Caco-2 (cell line): Measurements from ENCODE around the gene RRM2. TPM values are rescaled to one million over a fixed set of nuclear protein-coding genes. Genes with fewer than 3 reads are reported as not detected.

Experiments used
- BruUV-seq: library from RNA; stranded (reverse); fragments of 400-500 nt; replicated peaks from 2 replicates; lab custom pipeline; 2021; lab: Mats Ljungman, UMichigan
- CTCF ChIA-PET: fragments of 300-600 bp; sonication (Branson Sonifier 250); formaldehyde crosslinking; loops from one replicate; lab custom pipeline; 2022; ENCODE audit warnings: antibody characterized with exemption; lab: Charles Lee
- POLR2A ChIA-PET: fragments of 300-600 bp; sonication (Branson Sonifier 250); formaldehyde crosslinking; loops from one replicate; lab custom pipeline; 2022; ENCODE audit warnings: antibody characterized with exemption; lab: Charles Lee
- DNase-seq, 2 experiments: peaks; one replicate each; pipeline versions ENCODE4 v3.0.0 to v3.0.0-alpha.2; 2020 to 2022
- H3K27me3 ChIP-seq: replicated peaks from 2 replicates; pipeline ENCODE4 v1.6.0; 2011; ENCODE audit warnings: low read length; ENCODE audit not compliant: control insufficient read depth, insufficient read depth
- H3K36me3 ChIP-seq: 2 replicates; pipeline ENCODE4 v1.5.1; 2011; ENCODE audit warnings: low read length; ENCODE audit not compliant: control insufficient read depth, insufficient read depth
- H3K4me1 ChIP-seq: fragments of 250-450 bp; sonication (Bioruptor Pico); 2 replicates; pipeline ENCODE4 v1.5.1; 2020; ENCODE audit warnings: mild to moderate bottlenecking
- H3K4me3 ChIP-seq: 2 replicates; pipeline ENCODE4 v1.5.1; 2011; ENCODE audit warnings: low read depth, mild to moderate bottlenecking, control low read depth, low read length
- H3K9me3 ChIP-seq: fragments of 250-450 bp; sonication (Bioruptor Pico); 2 replicates; pipeline ENCODE4 v1.5.1; 2020; ENCODE audit warnings: mild to moderate bottlenecking, moderate library complexity
- H3K27ac Mint-ChIP-seq: one replicate; pipeline ENCODE4 v1.8.0; 2022; ENCODE audit warnings: mixed read lengths; ENCODE audit not compliant: unreplicated experiment
- H3K27me3 Mint-ChIP-seq: one replicate; pipeline ENCODE4 v1.8.0; 2022; ENCODE audit warnings: mixed read lengths; ENCODE audit not compliant: insufficient read depth, unreplicated experiment
- H3K36me3 Mint-ChIP-seq: one replicate; pipeline ENCODE4 v1.8.0; 2022; ENCODE audit warnings: mild to moderate bottlenecking, mixed read lengths; ENCODE audit not compliant: insufficient read depth, unreplicated experiment
- H3K4me1 Mint-ChIP-seq: one replicate; pipeline ENCODE4 v1.8.0; 2022; ENCODE audit warnings: low read depth, mixed read lengths; ENCODE audit not compliant: unreplicated experiment
- H3K4me3 Mint-ChIP-seq: one replicate; pipeline ENCODE4 v1.8.0; 2022; ENCODE audit warnings: mild to moderate bottlenecking, moderate library complexity, mixed read lengths; ENCODE audit not compliant: unreplicated experiment
- H3K9me3 Mint-ChIP-seq: one replicate; pipeline ENCODE4 v1.8.0; 2022; ENCODE audit warnings: mixed read lengths; ENCODE audit not compliant: unreplicated experiment
- CTCF ChIP-seq, 2 experiments: fragments of 200-600 bp in 1 of 2; IDR thresholded peaks; 1 replicate in 1 of 2; 2 replicates in 1 of 2; pipeline versions ENCODE4 v1.5.1 to v1.8.0; 2011 to 2022; ENCODE audit warnings: antibody characterized with exemption in 1 of 2, control low read depth in 1 of 2, inconsistent platforms in 1 of 2, low read depth in 1 of 2, low read length in 1 of 2, mild to moderate bottlenecking in 1 of 2, moderate library complexity in 1 of 2; ENCODE audit not compliant: insufficient read depth in 1 of 2, severe bottlenecking in 1 of 2, unreplicated experiment in 1 of 2
- intact Hi-C: fragments of 100-400 bp; cut with micrococcal nuclease; formaldehyde crosslinking; loops from one replicate; pipeline ENCODE4 v1.10.0; 2022; ENCODE audit not compliant: unreplicated experiment
- total RNA-seq: library from RNA; stranded (reverse); gene quantifications from 2 replicates; pipeline ENCODE4 v1.2.3, GENCODE V29; 2022

The RRM2 gene
- total RNA-seq, 1 experiment from 2014 or later = 169 TPM

GRCh38 chr2:10109311-10109710 lies 13.2 kb upstream of the RRM2 start:
- no peak for TF ChIP-seq CTCF (IDR thresholded peaks at IDR 0.05; ENCODE audit: insufficient read depth in 1 of 2, low read depth in 1 of 2, low read length in 1 of 2, severe bottlenecking in 1 of 2, unreplicated experiment in 1 of 2)

GRCh38 chr2:10119027-10119325 lies 3.6 kb upstream of the RRM2 start:
- Histone ChIP-seq H3K4me3 (no peak overlapping the region), H3K4me1 (no peaks in the 10 kb centered on the region), H3K9me3 (no peaks in the 10 kb centered on the region), H3K27me3 (no peaks in the 10 kb centered on the region), H3K36me3 (no peaks in the 10 kb centered on the region)
- no peaks in the 10 kb centered on the region for H3K27me3 Mint-ChIP-seq
- no peak overlapping the region for H3K27ac Mint-ChIP-seq
- no peaks in the 10 kb centered on the region for H3K4me1 Mint-ChIP-seq
- H3K4me3 Mint-ChIP-seq = peak overlapping the region; percentile 10
- ChIA-PET POLR2A (no interaction called here), CTCF (interaction anchor here (1.6 kb wide), 2 partner anchors 22 to 47 kb away, joined by 4 to 8 read pairs; no protein-coding TSS in a partner anchor)
- DNase-seq = no peak
- H3K9me3 Mint-ChIP-seq = no peaks in the 10 kb centered on the region
- intact Hi-C loops = no loop called here
- no TSS peak for BruUV-seq
- peaks cover 41% of the 10 kb centered on the region for H3K36me3 Mint-ChIP-seq
- no peak for TF ChIP-seq CTCF (IDR thresholded peaks at IDR 0.05; ENCODE audit: insufficient read depth in 1 of 2, low read depth in 1 of 2, low read length in 1 of 2, severe bottlenecking in 1 of 2, unreplicated experiment in 1 of 2)

More at GRCh38 chr2:10109311-10109710, 13.2 kb upstream of the RRM2 start:
- peaks cover 10% of the 10 kb centered on the region for H3K9me3 Mint-ChIP-seq
- no peak overlapping the region for H3K4me3 Mint-ChIP-seq
- H3K27me3 Mint-ChIP-seq = no peaks in the 10 kb centered on the region
- no peak for DNase-seq
- no peaks in the 10 kb centered on the region for H3K4me1 Mint-ChIP-seq
- Histone ChIP-seq H3K27me3 (no peaks in the 10 kb centered on the region), H3K9me3 (peaks cover 11% of the 10 kb centered on the region; the same call in 1 of the 2 replicates), H3K4me1 (peaks cover 11% of the 10 kb centered on the region), H3K36me3 (no peaks in the 10 kb centered on the region), H3K4me3 (no peak overlapping the region)
- BruUV-seq = no TSS peak
- ChIA-PET POLR2A (no interaction called here), CTCF (no interaction called here)
- H3K27ac Mint-ChIP-seq = no peak overlapping the region
- intact Hi-C loops = no loop called here
- H3K36me3 Mint-ChIP-seq = no peaks in the 10 kb centered on the region

GRCh38 chr2:10119601-10120157 lies 2.9 kb upstream of the RRM2 start:
- CTCF ChIA-PET = interaction anchor here (1.6 kb wide), 2 partner anchors 22 to 47 kb away, joined by 4 to 8 read pairs; no protein-coding TSS in a partner anchor
- intact Hi-C loops = loop anchor here (1.0 to 10.0 kb wide), 5 partner anchors 23 to 545 kb away; partner anchors contain the start of gene YWHAQ

More at GRCh38 chr2:10119601-10120157, 2.9 kb upstream of the RRM2 start:
- Histone ChIP-seq H3K4me3 (peak overlapping the region; percentile 18), H3K9me3 (no peaks in the 10 kb centered on the region), H3K27me3 (no peaks in the 10 kb centered on the region), H3K4me1 (peaks cover 6% of the 10 kb centered on the region), H3K36me3 (no peaks in the 10 kb centered on the region)
- Mint-ChIP-seq H3K27ac (peak overlapping the region; percentile 96), H3K27me3 (no peaks in the 10 kb centered on the region), H3K4me1 (peaks cover under 1% of the 10 kb centered on the region), H3K36me3 (peaks cover 48% of the 10 kb centered on the region), H3K9me3 (no peaks in the 10 kb centered on the region), H3K4me3 (peak overlapping the region; percentile 96)
- no TSS peak for BruUV-seq
- TF ChIP-seq CTCF (IDR thresholded peaks at IDR 0.05; ENCODE audit: insufficient read depth in 1 of 2, low read depth in 1 of 2, low read length in 1 of 2, severe bottlenecking in 1 of 2, unreplicated experiment in 1 of 2) = no peak
- no peak for DNase-seq
- POLR2A ChIA-PET = no interaction called here
